Measurements from ENCODE around the gene LTN1.
A peak's percentile ranks its signal among the peaks of the same experiment; 100 is the strongest.

- no peak for TF ChIP-seq POLR2A (IDR thresholded peaks at IDR 0.05; ENCODE audit: low read depth, low read length)
- TF ChIP-seq TAF1 (IDR thresholded peaks at IDR 0.05; ENCODE audit: low read depth, low read length) = no peak
- no peak for TF ChIP-seq PAX5 (IDR thresholded peaks at IDR 0.05; ENCODE audit: insufficient read depth, low read length, severe bottlenecking)
- TF ChIP-seq POLR2AphosphoS5 (IDR thresholded peaks at IDR 0.05; ENCODE audit: low read depth, low read length) = no peak
- TF ChIP-seq SPI1 (IDR thresholded peaks at IDR 0.05; ENCODE audit: low read depth, low read length) = peak; percentile 87
These were observed 39.4 kb downstream of the LTN1 start for GRCh38 chr21:28953247-28953646.

Measured in GM12891 (cell line).